ENCODE data around the gene CNTNAP2.

Gene CNTNAP2

DNA sequence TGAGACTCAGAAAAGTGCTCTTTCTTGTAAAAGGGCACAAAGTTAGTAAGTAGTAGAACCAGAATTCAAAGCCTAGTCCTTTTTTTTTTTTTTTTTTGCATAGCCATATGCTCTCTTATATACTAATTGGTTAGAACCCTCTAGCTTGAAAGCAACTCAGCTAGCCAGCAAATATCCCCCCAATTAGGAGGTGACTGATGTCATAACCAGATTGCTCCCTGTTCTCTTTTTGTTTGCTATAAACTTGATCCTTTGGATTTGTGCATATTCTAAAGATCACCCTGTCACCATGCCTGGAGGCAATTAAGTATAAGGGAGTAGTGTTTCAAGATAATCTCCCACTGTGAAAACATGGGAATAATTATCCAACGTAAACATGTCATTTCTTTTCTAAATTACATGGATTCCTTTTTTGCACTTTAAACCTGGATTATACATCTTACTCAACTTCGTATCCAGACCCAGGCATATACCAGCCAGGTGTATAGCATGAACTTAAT is 963.4 kb downstream of the CNTNAP2 start:
- Histone ChIP-seq H3K4me2 (ENCODE audit: insufficient read depth, low read length) (no peak overlapping the region), H3K9ac (ENCODE audit: low read depth, low read length) (no peak overlapping the region), H4K20me1 (ENCODE audit: insufficient read depth, low read length) (no peaks in the 10 kb centered on the region), H3K27me3 (ENCODE audit: insufficient read depth, low read length, poor library complexity) (no peaks in the 10 kb centered on the region), H2AFZ (ENCODE audit: low read depth, low read length) (no peak overlapping the region), H3K9me3 (ENCODE audit: insufficient read depth, low read length, severe bottlenecking) (no peaks in the 10 kb centered on the region), H3K4me3 (ENCODE audit: low read depth in 1 of 2, low read length in 2 of 2) (no peak overlapping the region), H3K36me3 (ENCODE audit: insufficient read depth, low read length) (no peaks in the 10 kb centered on the region), H3K79me2 (ENCODE audit: insufficient read depth, low read length) (no peaks in the 10 kb centered on the region), H3K27ac (ENCODE audit: low read length) (no peak overlapping the region), H3K4me1 (ENCODE audit: insufficient read depth, low read length) (no peaks in the 10 kb centered on the region)
- TF ChIP-seq, protein P1, sequence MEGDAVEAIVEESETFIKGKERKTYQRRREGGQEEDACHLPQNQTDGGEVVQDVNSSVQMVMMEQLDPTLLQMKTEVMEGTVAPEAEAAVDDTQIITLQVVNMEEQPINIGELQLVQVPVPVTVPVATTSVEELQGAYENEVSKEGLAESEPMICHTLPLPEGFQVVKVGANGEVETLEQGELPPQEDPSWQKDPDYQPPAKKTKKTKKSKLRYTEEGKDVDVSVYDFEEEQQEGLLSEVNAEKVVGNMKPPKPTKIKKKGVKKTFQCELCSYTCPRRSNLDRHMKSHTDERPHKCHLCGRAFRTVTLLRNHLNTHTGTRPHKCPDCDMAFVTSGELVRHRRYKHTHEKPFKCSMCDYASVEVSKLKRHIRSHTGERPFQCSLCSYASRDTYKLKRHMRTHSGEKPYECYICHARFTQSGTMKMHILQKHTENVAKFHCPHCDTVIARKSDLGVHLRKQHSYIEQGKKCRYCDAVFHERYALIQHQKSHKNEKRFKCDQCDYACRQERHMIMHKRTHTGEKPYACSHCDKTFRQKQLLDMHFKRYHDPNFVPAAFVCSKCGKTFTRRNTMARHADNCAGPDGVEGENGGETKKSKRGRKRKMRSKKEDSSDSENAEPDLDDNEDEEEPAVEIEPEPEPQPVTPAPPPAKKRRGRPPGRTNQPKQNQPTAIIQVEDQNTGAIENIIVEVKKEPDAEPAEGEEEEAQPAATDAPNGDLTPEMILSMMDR (IDR thresholded peaks at IDR 0.05; ENCODE audit: borderline replicate concordance, extremely low read depth, low read length, poor library complexity, severe bottlenecking) = no peak
- TF ChIP-seq EZH2 (IDR thresholded peaks at IDR 0.05; ENCODE audit: borderline replicate concordance, low read depth, low read length, severe bottlenecking) = no peak
- DNase-seq (no peak), ATAC-seq (ENCODE audit: insufficient read depth, low read depth) (no peak)

DNA sequence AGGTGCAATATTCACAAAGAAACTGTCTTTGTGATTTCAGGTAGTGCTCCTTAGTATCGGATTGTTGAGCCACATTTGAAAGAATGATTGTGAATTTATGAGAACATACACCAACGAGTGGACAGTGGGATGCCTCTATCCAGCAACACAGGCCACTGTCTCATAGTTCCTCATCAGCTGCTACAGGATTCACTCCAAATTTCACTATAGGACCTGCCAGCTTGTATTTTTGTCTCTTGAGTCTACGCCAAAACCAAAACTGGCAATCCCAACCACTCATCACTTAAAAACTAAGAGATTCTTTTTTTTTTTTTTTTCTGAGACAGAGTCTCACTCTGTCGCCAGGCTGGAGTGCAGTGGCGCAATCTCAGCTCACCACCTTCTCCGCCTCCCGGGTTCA is 964.5 kb downstream of the CNTNAP2 start:
- H3K4me1 ChIP-seq (ENCODE audit: insufficient read depth, low read length) = no peaks in the 10 kb centered on the region
- TF ChIP-seq EZH2 (IDR thresholded peaks at IDR 0.05; ENCODE audit: borderline replicate concordance, low read depth, low read length, severe bottlenecking) = no peak
- TF ChIP-seq, protein P1 (IDR thresholded peaks at IDR 0.05; ENCODE audit: borderline replicate concordance, extremely low read depth, low read length, poor library complexity, severe bottlenecking) = no peak
- no peak for ATAC-seq (ENCODE audit: insufficient read depth, low read depth)

DNA sequence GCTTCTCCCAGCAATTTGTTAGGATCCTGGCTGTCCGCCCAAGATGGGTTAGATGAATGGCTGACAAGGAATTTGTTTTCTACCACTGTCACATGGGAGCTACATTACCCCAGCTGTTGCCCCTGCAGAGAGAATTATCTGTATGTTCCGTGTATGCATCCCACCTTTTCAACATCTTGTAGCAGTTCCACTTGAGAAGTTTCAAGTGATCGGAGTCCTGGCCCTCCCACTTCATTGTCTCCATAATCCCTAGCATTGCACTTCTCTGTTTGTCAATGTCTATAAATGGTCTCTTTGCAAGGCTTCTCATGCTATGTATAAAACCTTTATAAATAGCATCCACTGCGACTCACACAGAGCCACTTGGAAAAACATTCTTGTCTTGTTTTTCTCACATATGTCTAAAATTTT is 972.5 kb downstream of the CNTNAP2 start:
- Histone ChIP-seq H3K9ac (ENCODE audit: low read depth, low read length) (no peak overlapping the region), H3K4me1 (ENCODE audit: insufficient read depth, low read length) (no peaks in the 10 kb centered on the region), H3K79me2 (ENCODE audit: insufficient read depth, low read length) (no peaks in the 10 kb centered on the region), H3K36me3 (ENCODE audit: insufficient read depth, low read length) (no peaks in the 10 kb centered on the region), H4K20me1 (ENCODE audit: insufficient read depth, low read length) (no peaks in the 10 kb centered on the region), H3K9me3 (ENCODE audit: insufficient read depth, low read length, severe bottlenecking) (no peaks in the 10 kb centered on the region), H3K27me3 (ENCODE audit: insufficient read depth, low read length, poor library complexity) (no peaks in the 10 kb centered on the region), H3K4me3 (ENCODE audit: low read depth in 1 of 2, low read length in 2 of 2) (no peak overlapping the region), H3K4me2 (ENCODE audit: insufficient read depth, low read length) (no peak overlapping the region), H2AFZ (ENCODE audit: low read depth, low read length) (no peak overlapping the region), H3K27ac (ENCODE audit: low read length) (no peak overlapping the region)
- ATAC-seq (ENCODE audit: insufficient read depth, low read depth) (no peak), DNase-seq (no peak)
- TF ChIP-seq, protein P1 (IDR thresholded peaks at IDR 0.05; ENCODE audit: borderline replicate concordance, extremely low read depth, low read length, poor library complexity, severe bottlenecking) = no peak
- no peak for TF ChIP-seq EZH2 (IDR thresholded peaks at IDR 0.05; ENCODE audit: borderline replicate concordance, low read depth, low read length, severe bottlenecking)

More for the DNA sequence above, 964.5 kb downstream of the CNTNAP2 start:
- H3K36me3 ChIP-seq (ENCODE audit: insufficient read depth, low read length) = no peaks in the 10 kb centered on the region
- H3K9me3 ChIP-seq (ENCODE audit: insufficient read depth, low read length, severe bottlenecking) = no peaks in the 10 kb centered on the region
- H2AFZ ChIP-seq (ENCODE audit: low read depth, low read length) = no peak overlapping the region
- H3K79me2 ChIP-seq (ENCODE audit: insufficient read depth, low read length) = no peaks in the 10 kb centered on the region
- no peak overlapping the region for H3K4me3 ChIP-seq (ENCODE audit: low read depth in 1 of 2, low read length in 2 of 2)
- H3K4me2 ChIP-seq (ENCODE audit: insufficient read depth, low read length) = no peak overlapping the region
- H3K27ac ChIP-seq (ENCODE audit: low read length) = no peak overlapping the region
- H4K20me1 ChIP-seq (ENCODE audit: insufficient read depth, low read length) = no peaks in the 10 kb centered on the region
- DNase-seq = no peak
- H3K27me3 ChIP-seq (ENCODE audit: insufficient read depth, low read length, poor library complexity) = no peaks in the 10 kb centered on the region
- H3K9ac ChIP-seq (ENCODE audit: low read depth, low read length) = no peak overlapping the region

DNA sequence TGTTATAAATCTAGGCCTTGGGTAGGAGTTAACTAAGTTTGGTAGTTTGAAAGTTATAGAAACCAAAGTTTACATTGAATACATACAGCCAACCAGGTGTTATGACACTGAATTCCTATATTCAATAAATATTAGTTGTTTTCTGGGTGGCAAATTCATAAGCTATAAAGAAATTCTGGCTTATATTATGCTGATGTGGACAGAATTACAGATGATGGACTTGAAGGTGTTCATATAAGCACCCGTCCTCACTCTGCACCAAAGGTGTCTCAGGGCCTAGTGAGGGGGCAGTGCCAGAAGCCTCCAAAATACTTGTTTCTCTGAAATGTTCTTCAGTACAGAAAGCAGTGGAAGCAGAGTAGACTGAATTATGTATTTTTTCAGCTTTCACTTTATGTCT is 973.0 kb downstream of the CNTNAP2 start:
- TF ChIP-seq EZH2 (IDR thresholded peaks at IDR 0.05; ENCODE audit: borderline replicate concordance, low read depth, low read length, severe bottlenecking) = no peak
- TF ChIP-seq, protein P1 (IDR thresholded peaks at IDR 0.05; ENCODE audit: borderline replicate concordance, extremely low read depth, low read length, poor library complexity, severe bottlenecking) = no peak
- H4K20me1 ChIP-seq (ENCODE audit: insufficient read depth, low read length) = no peaks in the 10 kb centered on the region
- H2AFZ ChIP-seq (ENCODE audit: low read depth, low read length) = no peak overlapping the region
- ATAC-seq (ENCODE audit: insufficient read depth, low read depth) = no peak
- H3K4me1 ChIP-seq (ENCODE audit: insufficient read depth, low read length) = no peaks in the 10 kb centered on the region
- H3K9ac ChIP-seq (ENCODE audit: low read depth, low read length) = no peak overlapping the region
- no peaks in the 10 kb centered on the region for H3K27me3 ChIP-seq (ENCODE audit: insufficient read depth, low read length, poor library complexity)
- H3K9me3 ChIP-seq (ENCODE audit: insufficient read depth, low read length, severe bottlenecking) = no peaks in the 10 kb centered on the region
- no peak overlapping the region for H3K4me2 ChIP-seq (ENCODE audit: insufficient read depth, low read length)
- no peaks in the 10 kb centered on the region for H3K79me2 ChIP-seq (ENCODE audit: insufficient read depth, low read length)
- H3K27ac ChIP-seq (ENCODE audit: low read length) = no peak overlapping the region
- H3K4me3 ChIP-seq (ENCODE audit: low read depth in 1 of 2, low read length in 2 of 2) = no peak overlapping the region
- no peak for DNase-seq
- H3K36me3 ChIP-seq (ENCODE audit: insufficient read depth, low read length) = no peaks in the 10 kb centered on the region
